GM21515 (cell line): ENCODE data around the gene DGKI.

Source experiments
- ATAC-seq: cut with Tn5 transposase; IDR thresholded peaks from one replicate; pipeline ENCODE4 v1.9.1; 2021; ENCODE audit not compliant: unreplicated experiment

DGKI gene

DNA sequence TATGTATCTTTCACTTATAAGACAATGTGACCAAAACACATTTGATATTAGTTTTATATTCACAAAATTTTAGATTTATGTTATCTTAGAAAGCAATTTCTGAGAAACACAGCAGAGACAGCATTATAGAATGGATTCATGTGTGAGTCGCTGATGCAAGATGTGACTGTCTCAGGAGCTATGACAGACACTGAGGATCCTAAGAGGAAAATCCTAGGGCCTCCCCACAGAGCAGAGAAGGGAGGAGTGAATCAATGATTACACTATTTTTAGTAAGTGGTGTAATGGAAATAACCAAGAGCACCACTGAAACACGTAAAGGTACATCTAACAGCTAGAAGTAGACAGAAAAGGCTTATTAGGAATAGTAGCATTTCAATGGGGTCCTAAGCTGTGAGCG lies 299.3 kb downstream of the DGKI start:
- ATAC-seq = no peak

DNA sequence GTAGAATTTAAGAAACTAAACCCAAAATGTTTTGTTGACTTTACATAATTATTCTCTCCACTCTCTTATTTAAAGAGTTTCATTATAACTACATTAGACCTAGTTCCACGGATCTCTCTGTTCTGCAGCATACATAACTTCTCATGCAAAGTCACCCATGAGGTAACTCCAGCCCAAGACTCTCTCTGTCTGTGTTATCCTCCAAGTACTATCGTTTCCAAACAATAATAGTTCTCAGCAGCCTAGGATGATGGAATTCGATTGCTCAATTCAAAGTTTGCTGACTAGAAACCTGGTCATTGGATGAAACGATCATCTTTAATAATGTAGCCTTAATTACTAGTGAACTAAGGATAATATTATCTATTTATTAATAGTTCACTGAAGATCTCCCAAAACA lies 300.1 kb downstream of the DGKI start:
- no peak for ATAC-seq

- no peak for ATAC-seq
Measured at GRCh38 chr7:137546009-137546408, 300.8 kb downstream of the DGKI start.

GRCh38 chr7:137545059-137545716 lies 301.6 kb downstream of the DGKI start:
- ATAC-seq = no peak

DNA sequence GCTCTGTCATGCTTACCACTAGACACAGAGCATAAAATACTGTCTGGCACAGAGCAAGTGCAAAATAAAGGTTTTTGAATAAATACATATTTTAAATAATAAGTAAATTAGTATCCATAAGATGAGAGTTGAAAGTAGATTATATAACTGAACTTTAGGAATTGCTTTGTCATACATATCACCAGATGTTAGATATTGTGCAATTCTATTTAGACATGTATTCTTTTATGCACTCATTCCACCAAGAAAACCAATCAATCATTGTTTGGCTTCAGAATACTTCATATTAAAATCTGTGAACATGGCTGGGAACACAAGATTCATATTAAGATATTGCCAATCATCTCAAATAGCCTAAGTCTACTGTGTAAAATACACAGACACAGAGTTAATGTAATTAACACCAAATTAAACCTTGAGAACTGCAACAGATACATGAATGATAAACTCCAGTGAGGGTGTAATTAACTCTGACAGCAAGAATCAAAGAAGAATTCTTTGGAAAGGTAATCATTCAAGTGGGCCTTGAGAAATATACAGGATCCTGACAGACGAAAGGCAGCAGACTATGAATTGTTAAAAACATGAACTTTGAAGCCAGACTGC lies 302.2 kb downstream of the DGKI start:
- no peak for ATAC-seq

- ATAC-seq = no peak
Measured at GRCh38 chr7:137539111-137539715, 307.6 kb downstream of the DGKI start.

DNA sequence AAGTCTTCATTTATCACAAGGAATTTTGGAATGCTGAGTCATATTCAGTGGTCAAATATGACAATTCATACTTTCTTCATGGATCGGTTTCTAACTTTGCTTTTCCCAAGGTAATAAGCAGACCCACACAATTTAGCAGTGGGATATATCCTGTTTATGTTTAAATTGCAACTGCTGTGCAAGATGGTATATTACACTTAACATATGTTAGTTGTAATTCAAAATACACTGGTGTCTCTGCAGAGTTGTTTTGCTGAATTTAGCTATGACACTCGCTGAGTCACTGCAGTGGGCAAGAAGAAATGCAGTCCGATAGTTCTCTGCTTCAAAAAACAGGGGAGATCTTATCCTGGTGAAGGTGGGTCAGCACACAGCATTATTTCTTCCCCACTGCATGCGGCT lies 308.4 kb downstream of the DGKI start:
- ATAC-seq = no peak

DNA sequence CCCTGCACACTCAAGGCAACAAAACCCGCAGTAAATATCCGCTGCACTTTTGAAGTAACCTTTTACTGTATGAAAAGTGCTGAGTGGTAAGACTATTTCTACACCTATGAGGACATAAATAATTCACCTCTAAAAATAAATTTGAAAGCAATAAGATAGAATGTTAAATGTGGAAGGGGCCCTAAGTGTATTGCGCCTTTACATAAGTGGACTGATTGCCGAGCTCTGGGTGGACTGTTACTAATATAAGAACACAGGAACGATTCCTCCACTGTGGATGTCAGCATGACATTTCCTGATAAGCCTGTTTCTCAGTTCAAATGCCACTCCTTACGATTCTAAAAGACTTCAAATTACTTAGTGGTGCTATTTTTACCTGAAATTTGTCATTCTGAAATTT lies 311.2 kb downstream of the DGKI start:
- ATAC-seq = no peak

DNA sequence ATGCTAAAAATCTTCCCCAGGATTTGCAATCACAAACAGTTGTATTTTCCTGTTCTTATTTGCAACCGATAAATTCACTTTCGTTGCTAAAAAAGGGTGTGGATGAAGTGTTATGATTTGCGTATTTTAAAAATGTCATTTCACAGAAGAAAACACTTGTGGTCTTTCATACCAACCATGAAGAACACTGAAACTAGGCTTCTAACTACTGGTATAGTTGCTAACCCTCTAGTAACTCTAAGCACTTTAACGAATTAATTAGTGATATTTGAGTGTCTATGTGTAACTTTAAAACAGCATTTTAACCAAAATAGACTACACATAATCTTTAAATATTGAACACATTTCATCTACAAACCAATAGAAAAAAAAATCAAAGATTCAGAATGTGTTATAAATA lies 315.1 kb downstream of the DGKI start:
- no peak for ATAC-seq

DNA sequence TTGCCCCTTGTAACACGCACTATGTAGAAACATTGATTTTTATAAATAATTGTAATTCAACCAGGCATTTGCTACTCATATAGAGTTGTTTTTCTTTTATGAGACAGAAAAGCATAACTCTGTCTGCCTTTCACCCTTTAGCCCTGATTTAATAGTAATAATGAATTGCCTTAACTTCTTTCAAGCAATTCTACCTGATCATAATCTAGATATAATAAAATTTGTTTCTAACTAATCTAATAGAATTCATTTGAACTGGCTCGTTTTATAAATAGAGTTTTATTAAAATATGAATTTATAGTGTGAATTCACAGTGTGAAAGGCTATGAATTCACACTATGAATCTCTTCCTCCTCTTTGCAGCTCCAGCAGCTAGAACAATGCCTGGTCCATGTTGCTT lies 319.1 kb downstream of the DGKI start:
- ATAC-seq = no peak

GRCh38 chr7:137523171-137523570 lies 323.6 kb downstream of the DGKI start:
- no peak for ATAC-seq

DNA sequence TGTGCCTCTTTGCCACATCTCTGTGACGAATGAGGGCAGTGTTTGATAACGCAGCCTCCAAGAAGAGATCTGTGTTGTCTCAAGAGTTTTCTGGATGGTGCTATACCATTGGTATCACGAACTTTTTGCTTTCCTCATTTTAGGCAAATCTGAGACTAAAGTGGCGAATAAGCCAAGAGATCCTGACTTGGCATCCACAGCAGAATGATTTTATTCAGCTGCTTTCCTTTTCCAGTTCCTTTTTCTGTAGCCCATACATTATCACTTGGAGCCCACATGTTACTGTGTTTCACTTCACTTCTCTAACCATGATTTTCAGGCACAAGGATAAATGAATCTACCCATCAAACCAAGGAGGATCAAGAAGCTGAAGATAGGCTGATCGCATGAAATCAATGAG lies 325.3 kb downstream of the DGKI start:
- no peak for ATAC-seq

DNA sequence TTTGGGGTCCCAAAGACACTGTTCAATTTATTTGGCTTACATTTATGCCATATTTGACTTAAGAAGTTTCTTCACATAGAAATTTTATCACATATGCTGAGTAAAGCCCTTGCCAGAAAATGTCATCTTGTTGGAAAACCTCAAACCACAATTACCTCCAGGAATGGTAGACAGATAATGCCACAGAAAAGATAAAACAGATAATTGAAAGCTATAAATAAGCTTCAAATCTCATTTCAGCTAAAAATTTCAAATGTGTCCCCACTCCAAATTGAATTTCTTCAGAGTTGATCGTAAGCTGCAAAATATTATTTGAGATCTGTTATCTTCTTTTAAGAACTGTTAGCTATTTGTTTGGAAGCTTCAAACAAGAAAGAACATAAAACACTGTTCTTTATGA lies 326.8 kb downstream of the DGKI start:
- ATAC-seq = no peak

DNA sequence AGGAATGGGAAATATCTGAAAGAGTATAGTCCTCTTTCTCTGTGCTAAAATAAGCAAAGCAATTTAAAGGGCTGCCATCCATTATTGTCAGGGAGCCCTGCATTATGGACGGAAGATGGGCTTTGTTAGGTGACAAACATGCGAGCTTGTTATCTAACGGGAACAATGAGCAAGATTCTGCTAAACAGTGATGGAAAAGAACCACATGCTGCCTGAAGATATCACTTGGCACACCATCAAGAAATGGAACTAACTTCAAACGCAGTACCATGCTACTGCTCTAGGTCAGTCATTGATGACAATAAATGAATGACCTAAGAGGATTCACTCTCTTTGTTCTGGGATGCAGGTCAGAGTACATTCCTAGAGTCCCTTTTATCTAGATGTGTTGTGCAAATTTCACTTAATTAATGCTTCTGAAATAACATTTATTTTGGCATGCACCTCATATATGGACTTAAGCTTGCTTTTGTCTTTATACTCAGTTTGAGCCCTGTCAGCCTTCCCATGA lies 327.5 kb downstream of the DGKI start:
- no peak for ATAC-seq

GRCh38 chr7:137513091-137513490 lies 333.7 kb downstream of the DGKI start:
- no peak for ATAC-seq

- no peak for ATAC-seq
Measured at GRCh38 chr7:137507096-137507495, 339.7 kb downstream of the DGKI start.

GRCh38 chr7:137506031-137506430 lies 340.7 kb downstream of the DGKI start:
- ATAC-seq = no peak

DNA sequence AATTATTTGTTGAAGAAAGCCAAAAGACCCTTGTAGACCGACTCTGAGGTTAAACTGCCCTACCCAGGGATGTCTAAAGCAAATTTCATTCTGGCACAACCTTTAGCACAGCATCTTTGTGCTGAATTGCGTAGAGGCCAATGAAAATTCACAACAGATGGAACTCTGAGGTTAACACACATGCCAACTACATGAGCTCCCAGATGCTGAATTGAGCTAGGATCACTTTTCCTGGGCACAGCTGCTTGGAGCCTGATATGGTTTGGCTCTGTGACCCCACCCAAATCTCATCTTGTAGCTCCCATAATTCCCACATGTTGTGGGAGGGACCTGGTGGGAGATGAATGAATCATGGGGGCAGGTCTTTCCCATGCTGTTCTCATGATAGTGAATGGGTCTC lies 345.2 kb downstream of the DGKI start:
- ATAC-seq = no peak

DNA sequence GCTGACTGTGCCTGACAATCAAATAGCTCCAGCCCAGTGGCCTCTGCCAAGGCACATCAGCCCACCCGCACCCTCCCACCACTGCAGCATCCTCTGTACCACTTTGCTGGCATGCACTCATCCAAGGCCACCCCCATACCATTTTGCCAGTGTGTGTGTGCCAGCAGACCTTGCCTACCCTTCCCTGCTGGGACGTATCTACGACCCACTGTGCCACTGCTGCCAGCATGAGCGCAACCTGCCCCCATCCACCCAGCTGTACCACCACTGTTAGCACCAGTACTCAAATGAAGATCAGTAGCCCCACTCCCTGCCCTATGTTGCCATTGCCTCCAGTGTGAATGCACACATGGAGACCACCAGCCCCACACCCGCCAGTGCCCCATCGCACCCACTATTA lies 353.9 kb downstream of the DGKI start:
- ATAC-seq = no peak

DNA sequence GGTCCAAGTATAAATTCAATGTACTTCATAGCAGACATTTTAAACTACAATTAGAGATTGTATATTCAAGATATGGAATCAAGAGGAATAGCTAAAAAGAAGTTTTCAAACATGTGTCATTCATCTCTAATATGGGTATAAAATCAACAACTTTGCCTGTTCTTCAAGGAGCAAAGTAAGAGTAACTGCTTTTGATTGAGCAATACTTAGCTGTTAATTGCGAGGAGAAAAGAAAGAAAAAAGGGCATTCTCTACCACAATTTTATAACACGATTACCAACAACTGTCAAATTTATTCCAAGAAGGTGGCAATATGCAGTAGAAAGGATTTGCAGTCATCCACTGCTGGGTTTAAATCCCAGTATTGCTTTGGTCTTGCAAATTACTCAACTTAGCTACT lies 356.9 kb downstream of the DGKI start:
- no peak for ATAC-seq

DNA sequence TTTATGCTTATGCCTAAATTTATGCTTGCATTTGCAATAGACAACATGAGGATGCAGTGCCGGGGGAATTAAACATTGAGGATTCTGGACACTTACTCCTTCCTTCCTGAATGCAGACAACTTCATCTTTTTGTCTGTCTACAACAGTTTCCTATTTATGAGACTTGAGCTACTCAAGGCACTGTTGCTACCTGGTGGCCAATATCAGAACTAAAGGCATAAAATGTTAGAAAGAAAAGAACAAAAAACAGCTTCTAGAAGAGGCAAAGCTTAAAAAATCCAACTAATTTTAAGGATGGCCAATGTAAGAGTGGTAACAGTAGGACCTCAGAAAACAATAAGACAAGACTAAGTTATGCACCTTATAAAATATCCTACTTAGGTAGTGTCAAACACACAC lies 358.7 kb downstream of the DGKI start:
- no peak for ATAC-seq

DNA sequence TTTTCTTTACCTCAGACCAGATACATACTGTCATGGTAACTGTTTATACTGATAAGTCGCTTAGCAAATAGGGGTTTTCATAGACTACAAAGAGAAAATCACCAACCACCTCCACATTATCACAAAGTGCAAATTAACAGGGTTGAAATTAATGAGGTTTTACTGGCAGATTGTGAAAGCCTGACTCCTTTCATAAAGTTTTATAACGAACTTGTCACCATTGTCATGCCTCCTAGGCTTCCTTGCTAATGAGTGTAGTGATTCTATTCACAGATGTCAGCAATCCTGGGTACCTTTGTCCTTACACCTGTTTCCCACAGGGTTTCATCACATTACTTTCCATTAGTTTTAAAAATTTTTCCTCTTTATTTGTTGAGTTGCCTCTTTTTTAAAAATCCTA lies 361.0 kb downstream of the DGKI start:
- ATAC-seq = no peak

DNA sequence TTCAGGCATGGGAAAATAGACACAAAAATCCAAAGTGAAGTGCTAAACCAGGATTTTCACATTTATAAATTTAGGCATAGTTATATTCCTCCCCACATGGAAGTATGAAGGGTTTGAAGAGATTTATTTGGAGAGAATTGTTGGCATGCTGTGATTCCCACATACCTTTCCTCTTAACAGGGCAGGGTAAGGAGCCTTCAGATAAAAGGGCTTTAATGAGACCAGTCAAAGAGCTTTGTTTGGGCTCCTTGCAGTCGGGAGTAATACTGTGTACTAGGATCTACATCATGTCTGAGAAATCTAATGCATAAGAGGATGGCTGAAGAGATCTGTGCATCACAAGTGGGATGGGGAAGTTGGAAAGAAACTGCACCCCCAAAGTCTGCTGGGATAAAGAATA lies 362.4 kb downstream of the DGKI start:
- no peak for ATAC-seq
